ENCODE results near the gene RNF213. TPM values are rescaled to one million over a fixed set of nuclear protein-coding genes. Genes with fewer than 3 reads are reported as not detected.

Gene RNF213
- total RNA-seq, 1 experiment from 2014 or later, result 44.5 TPM

GRCh38 chr17:80382956-80383355, 122.3 kb downstream of the RNF213 start:
- ChIA-PET CTCF (interaction anchor here (0.7 kb wide), 1 partner anchor 516 kb away, joined by 3 read pairs; no protein-coding TSS in a partner anchor), RAD21 (ENCODE audit: low non-redundant PET in 1 of 2, low total read pairs in 2 of 2, uncharacterized antibody in 2 of 2, unreplicated experiment in 2 of 2) (no interaction called here), POLR2A (no interaction called here)
- Histone ChIP-seq H3K27me3 (ENCODE audit: insufficient read depth, low read length) (no peaks in the 10 kb centered on the region), H3K36me3 (ENCODE audit: control insufficient read depth in 1 of 2, insufficient read depth in 2 of 2, low read length in 2 of 2) (peaks cover 0 to 16% of the 10 kb centered on the region in 2 experiments; a peak in 2 of 4 replicates), H3K27ac (ENCODE audit: low read depth, low read length) (no peak overlapping the region), H3K9me2 (ENCODE audit: insufficient read depth) (no peaks in the 10 kb centered on the region), H2AFZ (ENCODE audit: low read depth, low read length, poor library complexity, severe bottlenecking) (no peak overlapping the region), H3K9me3 (ENCODE audit: control insufficient read depth in 1 of 2, insufficient read depth in 1 of 2, low read depth in 1 of 2, low read length in 2 of 2) (no peaks in the 10 kb centered on the region), H3K4me2 (ENCODE audit: low read length) (no peak overlapping the region), H3K9ac (ENCODE audit: low read length) (no peak overlapping the region), H3K4me1 (ENCODE audit: control insufficient read depth in 1 of 2, insufficient read depth in 2 of 2, low read length in 2 of 2) (no peaks in the 10 kb centered on the region), H3K79me2 (ENCODE audit: insufficient read depth, low read length) (no peaks in the 10 kb centered on the region), H4K20me1 (ENCODE audit: insufficient read depth) (no peaks in the 10 kb centered on the region), H3K4me3 (replicated peaks in 1 of 2; ENCODE audit: low read depth in 1 of 2, low read length in 2 of 2) (no peak overlapping the region)
- no TSS peak for BruUV-seq (replicated peaks)
- ATAC-seq, result no peak
- no peak for TF ChIP-seq EZH2 (IDR thresholded peaks at IDR 0.05)
- no peak for TF ChIP-seq ELF1 (IDR thresholded peaks at IDR 0.05; ENCODE audit: borderline replicate concordance, low read depth)
- TF ChIP-seq YY1 (IDR thresholded peaks at IDR 0.05; ENCODE audit: extremely low read depth, insufficient replicate concordance, low read depth, low read length), result no peak
- no peak for TF ChIP-seq ZFX (IDR thresholded peaks at IDR 0.05)
- no peak for TF ChIP-seq CTCF (IDR thresholded peaks at IDR 0.05 in 2 of 3, conservative IDR thresholded peaks at IDR 0.05 in 1 of 3; ENCODE audit: borderline replicate concordance in 1 of 3, insufficient read depth in 1 of 3, low read depth in 2 of 3, low read length in 2 of 3)
- TF ChIP-seq FOSL1 (IDR thresholded peaks at IDR 0.05; ENCODE audit: low read depth), result no peak
- TF ChIP-seq POLR2AphosphoS5 (IDR thresholded peaks at IDR 0.05; ENCODE audit: low read depth, low read length), result no peak
- no peak for TF ChIP-seq MAX (IDR thresholded peaks at IDR 0.05)
- TF ChIP-seq RAD21 (IDR thresholded peaks at IDR 0.05; ENCODE audit: low read depth), result no peak
- TF ChIP-seq ZBTB33 (IDR thresholded peaks at IDR 0.05; ENCODE audit: extremely low read depth, insufficient replicate concordance, low read length), result no peak
- TF ChIP-seq TCF7L2 (IDR thresholded peaks at IDR 0.05; ENCODE audit: borderline replicate concordance, extremely low read depth, insufficient read depth, insufficient read length), result no peak
- no peak for TF ChIP-seq CBX3 (IDR thresholded peaks at IDR 0.05; ENCODE audit: low read depth)
- TF ChIP-seq REST (IDR thresholded peaks at IDR 0.05; ENCODE audit: low read depth), result no peak
- TF ChIP-seq JUND (IDR thresholded peaks at IDR 0.05), result no peak
- intact Hi-C loops (cut with micrococcal nuclease), result no loop called here
- no peak for DNase-seq (ENCODE audit: low read depth, low spot score)
